ELF-1 (cell line): Measurements from ENCODE around the gene GPR137B.

Source experiments
- DNase-seq: peaks from one replicate; pipeline ENCODE4 v3.0.0-alpha.2; 2016; ENCODE audit warnings: low read depth, low spot score

The GPR137B gene

DNA sequence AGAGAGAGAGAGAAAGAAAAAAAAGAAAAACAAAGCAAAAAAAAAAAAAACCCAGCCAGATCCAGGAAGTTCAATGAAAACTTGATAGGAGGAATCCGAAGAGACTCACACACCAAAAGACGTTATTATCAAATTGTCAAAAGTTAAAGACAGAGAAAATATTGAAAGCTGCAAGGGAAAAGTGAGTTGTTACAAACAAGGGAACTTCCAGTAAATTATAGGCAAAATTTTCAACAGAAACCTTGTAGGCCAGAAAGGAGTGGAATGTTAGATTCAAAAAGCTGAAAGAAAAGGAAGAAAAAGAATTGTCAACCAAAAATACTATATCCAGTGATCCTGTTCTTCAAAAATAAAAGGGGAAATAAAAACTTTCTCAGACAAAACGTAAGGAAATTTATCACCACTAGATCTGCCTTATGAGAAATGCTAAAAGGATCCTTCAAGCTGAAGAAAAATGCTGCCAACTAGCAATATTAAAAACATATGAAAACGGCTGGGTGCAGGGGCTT is 115.8 kb downstream of the GPR137B start:
- no peak for DNase-seq
